ENCODE measurements around the gene CDH4. TPM values are rescaled to one million over a fixed set of nuclear protein-coding genes. Genes with fewer than 3 reads are reported as not detected.

Gene CDH4
- total and polyA plus RNA-seq, 2 donors (not counting 3 experiments of a cell fraction or from before 2014, with no cell fraction given), result 0.17 to 0.51 TPM

DNA sequence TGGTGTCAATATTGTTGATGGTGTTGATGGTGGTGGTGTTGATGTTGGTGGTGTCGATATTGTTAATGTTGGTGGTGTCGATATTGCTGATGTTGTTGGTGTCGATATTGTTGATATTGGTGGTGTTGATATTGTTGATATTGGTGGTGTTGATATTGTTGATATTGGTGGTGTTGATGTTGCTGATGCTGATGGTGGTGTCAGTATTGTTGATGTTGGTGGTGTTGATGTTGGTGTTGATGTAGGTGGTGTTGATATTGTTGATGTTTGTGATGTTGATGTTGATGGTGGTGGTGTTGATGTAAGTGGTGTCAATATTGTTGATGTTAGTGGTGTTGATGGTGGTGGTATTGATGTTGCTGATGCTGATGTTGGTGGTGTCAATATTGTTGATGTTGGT, 240.0 kb downstream of the CDH4 start:
- ChIA-PET CTCF (no interaction called here), POLR2A (no interaction called here)
- Histone ChIP-seq H3K9me3 (replicated peaks; ENCODE audit: control insufficient read depth, insufficient read depth, low read length) (peaks cover 2% of the 10 kb centered on the region), H4K20me1 (replicated peaks; ENCODE audit: control insufficient read depth, extremely low read depth, insufficient read depth, low read length) (no peaks in the 10 kb centered on the region), H3K9ac (replicated peaks; ENCODE audit: extremely low read depth, insufficient read depth, low read length) (no peak overlapping the region), H3K4me1 (ENCODE audit: control insufficient read depth, extremely low read depth, insufficient read depth, low read length) (no peaks in the 10 kb centered on the region), H2AFZ (ENCODE audit: low read depth, low read length) (no peak overlapping the region), H3K4me3 (replicated peaks in 1 of 3; ENCODE audit: insufficient read depth in 1 of 3, low read depth in 1 of 3, low read length in 3 of 3) (no peak overlapping the region), H3K9me1 (replicated peaks; ENCODE audit: control insufficient read depth, extremely low read depth, insufficient read depth, low read length) (no peaks in the 10 kb centered on the region), H3K27me3 (ENCODE audit: control insufficient read depth in 2 of 2, insufficient read depth in 2 of 2, low read length in 2 of 2) (no peaks in the 10 kb centered on the region), H3K27ac (ENCODE audit: insufficient read depth, low read depth, low read length) (no peak overlapping the region), H3K4me2 (ENCODE audit: insufficient read depth, low read length) (no peak overlapping the region), H3K36me3 (ENCODE audit: control insufficient read depth in 2 of 2, extremely low read depth in 1 of 2, insufficient read depth in 2 of 2, low read length in 2 of 2) (no peaks in the 10 kb centered on the region), H3K79me2 (ENCODE audit: control insufficient read depth, insufficient read depth, low read length) (no peaks in the 10 kb centered on the region)
- DNase-seq (ENCODE audit: low read depth, low spot score), result no peak
- no TSS peak for BruUV-seq (replicated peaks)
- dilution Hi-C loops (cut with MboI; ENCODE audit: extremely low pct_ligation_motif_present, low sequenced_read_pairs) (no loop called here), intact Hi-C loops (cut with micrococcal nuclease) (no loop called here)
- FAIRE-seq, result no peak
- TF ChIP-seq, protein P1, sequence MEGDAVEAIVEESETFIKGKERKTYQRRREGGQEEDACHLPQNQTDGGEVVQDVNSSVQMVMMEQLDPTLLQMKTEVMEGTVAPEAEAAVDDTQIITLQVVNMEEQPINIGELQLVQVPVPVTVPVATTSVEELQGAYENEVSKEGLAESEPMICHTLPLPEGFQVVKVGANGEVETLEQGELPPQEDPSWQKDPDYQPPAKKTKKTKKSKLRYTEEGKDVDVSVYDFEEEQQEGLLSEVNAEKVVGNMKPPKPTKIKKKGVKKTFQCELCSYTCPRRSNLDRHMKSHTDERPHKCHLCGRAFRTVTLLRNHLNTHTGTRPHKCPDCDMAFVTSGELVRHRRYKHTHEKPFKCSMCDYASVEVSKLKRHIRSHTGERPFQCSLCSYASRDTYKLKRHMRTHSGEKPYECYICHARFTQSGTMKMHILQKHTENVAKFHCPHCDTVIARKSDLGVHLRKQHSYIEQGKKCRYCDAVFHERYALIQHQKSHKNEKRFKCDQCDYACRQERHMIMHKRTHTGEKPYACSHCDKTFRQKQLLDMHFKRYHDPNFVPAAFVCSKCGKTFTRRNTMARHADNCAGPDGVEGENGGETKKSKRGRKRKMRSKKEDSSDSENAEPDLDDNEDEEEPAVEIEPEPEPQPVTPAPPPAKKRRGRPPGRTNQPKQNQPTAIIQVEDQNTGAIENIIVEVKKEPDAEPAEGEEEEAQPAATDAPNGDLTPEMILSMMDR (IDR thresholded peaks at IDR 0.05; ENCODE audit: extremely low read depth in 1 of 2, insufficient read depth in 1 of 2, low read depth in 1 of 2, low read length in 2 of 2), result no peak

DNA sequence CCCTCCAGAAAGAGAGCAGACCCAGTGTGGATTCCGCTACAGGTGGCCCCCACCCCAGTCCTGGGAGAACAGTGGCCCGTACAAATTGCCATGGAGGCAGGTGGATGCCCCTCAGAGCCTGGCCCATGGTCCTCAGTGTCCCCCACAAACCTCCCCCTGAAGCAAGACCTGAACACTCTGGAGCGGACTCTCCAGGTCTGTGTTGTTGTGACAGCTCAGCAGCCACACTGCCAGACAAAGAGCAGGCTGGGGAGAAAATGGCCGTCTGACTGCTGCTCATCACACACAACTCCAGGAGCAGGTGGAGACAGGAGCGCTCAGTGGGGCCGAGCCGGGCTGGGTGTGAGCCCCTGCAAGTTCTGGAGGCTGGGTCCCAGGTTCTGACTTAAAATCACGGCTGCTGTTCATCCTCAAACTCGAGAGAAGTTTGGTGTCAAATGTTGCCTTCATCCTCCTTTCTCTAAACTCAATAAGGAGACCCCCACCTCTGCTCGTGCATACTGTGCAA, 241.8 kb downstream of the CDH4 start:
- H3K4me1 ChIP-seq (ENCODE audit: control insufficient read depth, extremely low read depth, insufficient read depth, low read length), result no peaks in the 10 kb centered on the region
- no TSS peak for BruUV-seq (replicated peaks)
- H3K36me3 ChIP-seq (ENCODE audit: control insufficient read depth in 2 of 2, extremely low read depth in 1 of 2, insufficient read depth in 2 of 2, low read length in 2 of 2), result no peaks in the 10 kb centered on the region
- FAIRE-seq (no peak), DNase-seq (ENCODE audit: low read depth, low spot score) (no peak)
- H4K20me1 ChIP-seq (replicated peaks; ENCODE audit: control insufficient read depth, extremely low read depth, insufficient read depth, low read length), result no peaks in the 10 kb centered on the region
- no peaks in the 10 kb centered on the region for H3K9me1 ChIP-seq (replicated peaks; ENCODE audit: control insufficient read depth, extremely low read depth, insufficient read depth, low read length)
- no peak overlapping the region for H3K27ac ChIP-seq (ENCODE audit: insufficient read depth, low read depth, low read length)
- no peak overlapping the region for H3K4me3 ChIP-seq (replicated peaks in 1 of 3; ENCODE audit: insufficient read depth in 1 of 3, low read depth in 1 of 3, low read length in 3 of 3)
- TF ChIP-seq JUN (IDR thresholded peaks at IDR 0.05; ENCODE audit: borderline replicate concordance, insufficient read depth, insufficient read length, low read depth) (no peak), POLR2AphosphoS5 (IDR thresholded peaks at IDR 0.05; ENCODE audit: insufficient read depth, low read depth, low read length) (no peak), MYC (IDR thresholded peaks at IDR 0.05; ENCODE audit: low read depth, low read length) (no peak), EZH2 (IDR thresholded peaks at IDR 0.05; ENCODE audit: borderline replicate concordance, low read depth, low read length, severe bottlenecking) (no peak), POLR2A (IDR thresholded peaks at IDR 0.05; ENCODE audit: low read depth, low read length) (no peak), GATA2 (IDR thresholded peaks at IDR 0.05; ENCODE audit: insufficient read depth, insufficient read length, low read depth, low read length) (no peak), FOS (IDR thresholded peaks at IDR 0.05; ENCODE audit: borderline replicate concordance, insufficient read depth, low read length) (no peak)
- TF ChIP-seq, protein P1 (IDR thresholded peaks at IDR 0.05; ENCODE audit: extremely low read depth in 1 of 2, insufficient read depth in 1 of 2, low read depth in 1 of 2, low read length in 2 of 2), result no peak
- H3K9me3 ChIP-seq (replicated peaks; ENCODE audit: control insufficient read depth, insufficient read depth, low read length), result peaks cover 2% of the 10 kb centered on the region
- no peak overlapping the region for H2AFZ ChIP-seq (ENCODE audit: low read depth, low read length)
- intact Hi-C loops (cut with micrococcal nuclease), result no loop called here
- no peak overlapping the region for H3K9ac ChIP-seq (replicated peaks; ENCODE audit: extremely low read depth, insufficient read depth, low read length)
- dilution Hi-C loops (cut with MboI; ENCODE audit: extremely low pct_ligation_motif_present, low sequenced_read_pairs), result no loop called here
- no peak overlapping the region for H3K4me2 ChIP-seq (ENCODE audit: insufficient read depth, low read length)
- H3K27me3 ChIP-seq (ENCODE audit: control insufficient read depth in 2 of 2, insufficient read depth in 2 of 2, low read length in 2 of 2), result no peaks in the 10 kb centered on the region
- CTCF ChIA-PET, result no interaction called here
- no peaks in the 10 kb centered on the region for H3K79me2 ChIP-seq (ENCODE audit: control insufficient read depth, insufficient read depth, low read length)
- POLR2A ChIA-PET, result no interaction called here

All from endothelial cell of umbilical vein (primary cell).